ENCODE measurements around the gene SLC4A4. TPM values are rescaled to one million over a fixed set of nuclear protein-coding genes. Genes with fewer than 3 reads are reported as not detected.

Gene SLC4A4
- total and polyA plus RNA-seq, 10 of the 15 experiments (the other 5 are each of a cell fraction or from before 2014, with no cell fraction given) = 0.05 to 0.44 (median 0.18) TPM

DNA sequence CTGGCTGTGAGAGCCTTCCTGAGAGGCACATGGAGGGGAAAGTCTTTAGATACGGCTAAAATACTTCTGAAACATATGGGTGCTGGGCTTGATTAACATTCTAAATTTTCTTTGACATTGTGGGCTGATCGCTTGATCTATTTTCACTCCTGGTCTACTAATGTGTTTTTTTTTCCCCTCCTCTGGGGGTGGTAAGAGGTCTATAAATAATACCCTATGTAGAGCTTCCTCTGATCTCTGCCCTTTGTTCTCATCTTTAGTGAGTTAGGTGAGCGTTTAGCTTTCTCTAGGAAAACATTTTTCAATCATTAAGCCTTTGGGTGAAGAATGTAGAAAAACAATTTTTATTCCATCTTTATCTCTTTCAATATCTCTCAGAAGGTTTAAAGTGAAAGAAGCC lies 9.8 kb downstream of the SLC4A4 start:
- intact Hi-C loops (cut with micrococcal nuclease; ENCODE audit: unreplicated experiment) (no loop called here), in situ Hi-C loops (cut with MboI) (no loop called here)
- TF ChIP-seq TCF12 (IDR thresholded peaks at IDR 0.05; ENCODE audit: low read depth, low read length) (no peak), POLR2AphosphoS5 (IDR thresholded peaks at IDR 0.05; ENCODE audit: low read length) (no peak), ZNF384 (IDR thresholded peaks at IDR 0.05; ENCODE audit: borderline replicate concordance, low read depth, low read length) (no peak), NFYA (IDR thresholded peaks at IDR 0.05; ENCODE audit: borderline replicate concordance, low read depth, low read length) (no peak), BHLHE40 (IDR thresholded peaks at IDR 0.05; ENCODE audit: borderline replicate concordance in 1 of 2, low read depth in 2 of 2, low read length in 1 of 2) (no peak), GATAD2B (conservative IDR thresholded peaks at IDR 0.05; ENCODE audit: low read depth) (no peak), TARDBP (IDR thresholded peaks at IDR 0.05; ENCODE audit: borderline replicate concordance) (no peak), CHD2 (IDR thresholded peaks at IDR 0.05; ENCODE audit: borderline replicate concordance, low read depth, low read length) (no peak)
- TF ChIP-seq, protein P1, sequence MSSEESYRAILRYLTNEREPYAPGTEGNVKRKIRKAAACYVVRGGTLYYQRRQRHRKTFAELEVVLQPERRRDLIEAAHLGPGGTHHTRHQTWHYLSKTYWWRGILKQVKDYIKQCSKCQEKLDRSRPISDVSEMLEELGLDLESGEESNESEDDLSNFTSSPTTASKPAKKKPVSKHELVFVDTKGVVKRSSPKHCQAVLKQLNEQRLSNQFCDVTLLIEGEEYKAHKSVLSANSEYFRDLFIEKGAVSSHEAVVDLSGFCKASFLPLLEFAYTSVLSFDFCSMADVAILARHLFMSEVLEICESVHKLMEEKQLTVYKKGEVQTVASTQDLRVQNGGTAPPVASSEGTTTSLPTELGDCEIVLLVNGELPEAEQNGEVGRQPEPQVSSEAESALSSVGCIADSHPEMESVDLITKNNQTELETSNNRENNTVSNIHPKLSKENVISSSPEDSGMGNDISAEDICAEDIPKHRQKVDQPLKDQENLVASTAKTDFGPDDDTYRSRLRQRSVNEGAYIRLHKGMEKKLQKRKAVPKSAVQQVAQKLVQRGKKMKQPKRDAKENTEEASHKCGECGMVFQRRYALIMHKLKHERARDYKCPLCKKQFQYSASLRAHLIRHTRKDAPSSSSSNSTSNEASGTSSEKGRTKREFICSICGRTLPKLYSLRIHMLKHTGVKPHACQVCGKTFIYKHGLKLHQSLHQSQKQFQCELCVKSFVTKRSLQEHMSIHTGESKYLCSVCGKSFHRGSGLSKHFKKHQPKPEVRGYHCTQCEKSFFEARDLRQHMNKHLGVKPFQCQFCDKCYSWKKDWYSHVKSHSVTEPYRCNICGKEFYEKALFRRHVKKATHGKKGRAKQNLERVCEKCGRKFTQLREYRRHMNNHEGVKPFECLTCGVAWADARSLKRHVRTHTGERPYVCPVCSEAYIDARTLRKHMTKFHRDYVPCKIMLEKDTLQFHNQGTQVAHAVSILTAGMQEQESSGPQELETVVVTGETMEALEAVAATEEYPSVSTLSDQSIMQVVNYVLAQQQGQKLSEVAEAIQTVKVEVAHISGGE (CRISPR knock-in tag; IDR thresholded peaks at IDR 0.05) = no peak
- TF ChIP-seq, protein P2, sequence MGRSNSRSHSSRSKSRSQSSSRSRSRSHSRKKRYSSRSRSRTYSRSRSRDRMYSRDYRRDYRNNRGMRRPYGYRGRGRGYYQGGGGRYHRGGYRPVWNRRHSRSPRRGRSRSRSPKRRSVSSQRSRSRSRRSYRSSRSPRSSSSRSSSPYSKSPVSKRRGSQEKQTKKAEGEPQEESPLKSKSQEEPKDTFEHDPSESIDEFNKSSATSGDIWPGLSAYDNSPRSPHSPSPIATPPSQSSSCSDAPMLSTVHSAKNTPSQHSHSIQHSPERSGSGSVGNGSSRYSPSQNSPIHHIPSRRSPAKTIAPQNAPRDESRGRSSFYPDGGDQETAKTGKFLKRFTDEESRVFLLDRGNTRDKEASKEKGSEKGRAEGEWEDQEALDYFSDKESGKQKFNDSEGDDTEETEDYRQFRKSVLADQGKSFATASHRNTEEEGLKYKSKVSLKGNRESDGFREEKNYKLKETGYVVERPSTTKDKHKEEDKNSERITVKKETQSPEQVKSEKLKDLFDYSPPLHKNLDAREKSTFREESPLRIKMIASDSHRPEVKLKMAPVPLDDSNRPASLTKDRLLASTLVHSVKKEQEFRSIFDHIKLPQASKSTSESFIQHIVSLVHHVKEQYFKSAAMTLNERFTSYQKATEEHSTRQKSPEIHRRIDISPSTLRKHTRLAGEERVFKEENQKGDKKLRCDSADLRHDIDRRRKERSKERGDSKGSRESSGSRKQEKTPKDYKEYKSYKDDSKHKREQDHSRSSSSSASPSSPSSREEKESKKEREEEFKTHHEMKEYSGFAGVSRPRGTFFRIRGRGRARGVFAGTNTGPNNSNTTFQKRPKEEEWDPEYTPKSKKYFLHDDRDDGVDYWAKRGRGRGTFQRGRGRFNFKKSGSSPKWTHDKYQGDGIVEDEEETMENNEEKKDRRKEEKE (IDR thresholded peaks at IDR 0.05) = no peak
- TF ChIP-seq, protein P3, sequence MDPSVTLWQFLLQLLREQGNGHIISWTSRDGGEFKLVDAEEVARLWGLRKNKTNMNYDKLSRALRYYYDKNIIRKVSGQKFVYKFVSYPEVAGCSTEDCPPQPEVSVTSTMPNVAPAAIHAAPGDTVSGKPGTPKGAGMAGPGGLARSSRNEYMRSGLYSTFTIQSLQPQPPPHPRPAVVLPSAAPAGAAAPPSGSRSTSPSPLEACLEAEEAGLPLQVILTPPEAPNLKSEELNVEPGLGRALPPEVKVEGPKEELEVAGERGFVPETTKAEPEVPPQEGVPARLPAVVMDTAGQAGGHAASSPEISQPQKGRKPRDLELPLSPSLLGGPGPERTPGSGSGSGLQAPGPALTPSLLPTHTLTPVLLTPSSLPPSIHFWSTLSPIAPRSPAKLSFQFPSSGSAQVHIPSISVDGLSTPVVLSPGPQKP (IDR thresholded peaks at IDR 0.05; ENCODE audit: low read depth, low read length) = no peak
- H4K20me1 ChIP-seq (ENCODE audit: control insufficient read depth, insufficient read depth) = no peaks in the 10 kb centered on the region
- no TSS peak for BruUV-seq (replicated peaks)
- ATAC-seq (no peak), DNase-seq (ENCODE audit: low read depth, low spot score) (no peak), FAIRE-seq (no peak)
- H3K4me1 ChIP-seq (ENCODE audit: control insufficient read depth, insufficient read depth, low read length) = no peaks in the 10 kb centered on the region
- no peaks in the 10 kb centered on the region for H3K79me2 ChIP-seq (ENCODE audit: control insufficient read depth, insufficient read depth, low read length)
- H3K4me3 ChIP-seq = no peak overlapping the region
- H3K27me3 ChIP-seq (replicated peaks in 1 of 2; ENCODE audit: control insufficient read depth in 2 of 2, insufficient read depth in 2 of 2, low read length in 1 of 2) = peaks cover 0 to 2% of the 10 kb centered on the region in 2 experiments; a peak in 1 of 4 replicates
- H3K9ac ChIP-seq (ENCODE audit: control insufficient read depth, insufficient read depth, low read length) = no peak overlapping the region
- no peak overlapping the region for H3K4me2 ChIP-seq (ENCODE audit: control insufficient read depth, insufficient read depth)
- no peak overlapping the region for H2AFZ ChIP-seq (ENCODE audit: control insufficient read depth, low read depth, low read length)
- no peak overlapping the region for H3K27ac ChIP-seq (ENCODE audit: control insufficient read depth, insufficient read depth)
- ChIA-PET CTCF (no interaction called here), POLR2A (no interaction called here), SMC1A (ENCODE audit: uncharacterized antibody, unreplicated experiment) (no interaction called here), RAD21 (ENCODE audit: unreplicated experiment) (no interaction called here)
- no peaks in the 10 kb centered on the region for H3K9me3 ChIP-seq (replicated peaks; ENCODE audit: control insufficient read depth, insufficient read depth, low read length)
- no peaks in the 10 kb centered on the region for H3K36me3 ChIP-seq (ENCODE audit: control insufficient read depth in 2 of 2, insufficient read depth in 2 of 2, low read length in 1 of 2)
- 63% methylated on average over 3 of the region's 3 CpGs for WGBS (ENCODE audit: insufficient coverage, insufficient replicate concordance, low lambda C conversion rate, missing lambda C conversion rate)

Measured in GM12878 (cell line).